ENCODE measurements around the gene TOMM6. TPM values are rescaled to one million over a fixed set of nuclear protein-coding genes. Genes with fewer than 3 reads are reported as not detected.

TOMM6 gene
- total RNA-seq, 1 experiment from 2014 or later, result 292 TPM

DNA sequence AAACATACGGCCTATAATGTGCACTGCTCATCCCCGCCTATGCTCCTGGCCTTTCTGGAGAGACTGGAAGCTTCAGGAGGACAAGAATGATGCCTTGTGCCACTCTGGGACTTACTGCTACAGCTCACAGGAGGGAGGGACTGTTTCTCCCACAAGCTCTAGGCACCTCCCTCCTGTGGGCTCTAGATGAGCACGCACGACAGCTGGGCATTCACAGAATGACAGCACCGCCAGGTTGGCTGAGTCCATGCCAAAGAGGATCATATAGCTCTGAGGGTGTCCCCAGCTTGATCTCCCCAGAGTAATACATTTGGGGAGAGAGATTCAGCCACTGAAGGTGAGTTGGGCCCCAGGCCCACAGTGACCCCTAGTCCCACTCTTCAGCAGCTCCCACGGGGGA, 30.2 kb upstream of the TOMM6 start:
- Histone ChIP-seq H3K9me3 (ENCODE audit: control insufficient read depth in 1 of 2, insufficient read depth in 1 of 2, low read depth in 1 of 2, low read length in 2 of 2) (no peaks in the 10 kb centered on the region), H3K27me3 (ENCODE audit: insufficient read depth, low read length) (no peaks in the 10 kb centered on the region), H3K9ac (ENCODE audit: low read length) (no peak overlapping the region), H3K4me3 (replicated peaks in 1 of 2; ENCODE audit: low read depth in 1 of 2, low read length in 2 of 2) (no peak overlapping the region), H3K4me1 (ENCODE audit: control insufficient read depth in 1 of 2, insufficient read depth in 2 of 2, low read length in 2 of 2) (peaks cover 0 to 3% of the 10 kb centered on the region in 2 experiments; a peak in 1 of 4 replicates), H3K9me2 (ENCODE audit: insufficient read depth) (no peaks in the 10 kb centered on the region), H3K4me2 (ENCODE audit: low read length) (no peak overlapping the region), H3K36me3 (ENCODE audit: control insufficient read depth in 1 of 2, insufficient read depth in 2 of 2, low read length in 2 of 2) (no peaks in the 10 kb centered on the region), H3K27ac (ENCODE audit: low read depth, low read length) (no peak overlapping the region), H4K20me1 (ENCODE audit: insufficient read depth) (no peaks in the 10 kb centered on the region), H3K79me2 (ENCODE audit: insufficient read depth, low read length) (no peaks in the 10 kb centered on the region), H2AFZ (ENCODE audit: low read depth, low read length, poor library complexity, severe bottlenecking) (no peak overlapping the region)
- ChIA-PET RAD21 (ENCODE audit: low non-redundant PET in 1 of 2, low total read pairs in 2 of 2, uncharacterized antibody in 2 of 2, unreplicated experiment in 2 of 2) (no interaction called here), CTCF (no interaction called here), POLR2A (no interaction called here)
- intact Hi-C loops (cut with micrococcal nuclease), result no loop called here
- BruUV-seq (replicated peaks), result no TSS peak
- no peak for TF ChIP-seq TCF7L2 (IDR thresholded peaks at IDR 0.05; ENCODE audit: borderline replicate concordance, extremely low read depth, insufficient read depth, insufficient read length)
- TF ChIP-seq, protein P1, sequence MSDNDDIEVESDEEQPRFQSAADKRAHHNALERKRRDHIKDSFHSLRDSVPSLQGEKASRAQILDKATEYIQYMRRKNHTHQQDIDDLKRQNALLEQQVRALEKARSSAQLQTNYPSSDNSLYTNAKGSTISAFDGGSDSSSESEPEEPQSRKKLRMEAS (IDR thresholded peaks at IDR 0.05), result no peak
- no peak for TF ChIP-seq SIN3A (IDR thresholded peaks at IDR 0.05; ENCODE audit: low read depth)
- TF ChIP-seq SRF (IDR thresholded peaks at IDR 0.05; ENCODE audit: low read depth), result no peak
- ATAC-seq (no peak), DNase-seq (ENCODE audit: low read depth, low spot score) (no peak)

DNA sequence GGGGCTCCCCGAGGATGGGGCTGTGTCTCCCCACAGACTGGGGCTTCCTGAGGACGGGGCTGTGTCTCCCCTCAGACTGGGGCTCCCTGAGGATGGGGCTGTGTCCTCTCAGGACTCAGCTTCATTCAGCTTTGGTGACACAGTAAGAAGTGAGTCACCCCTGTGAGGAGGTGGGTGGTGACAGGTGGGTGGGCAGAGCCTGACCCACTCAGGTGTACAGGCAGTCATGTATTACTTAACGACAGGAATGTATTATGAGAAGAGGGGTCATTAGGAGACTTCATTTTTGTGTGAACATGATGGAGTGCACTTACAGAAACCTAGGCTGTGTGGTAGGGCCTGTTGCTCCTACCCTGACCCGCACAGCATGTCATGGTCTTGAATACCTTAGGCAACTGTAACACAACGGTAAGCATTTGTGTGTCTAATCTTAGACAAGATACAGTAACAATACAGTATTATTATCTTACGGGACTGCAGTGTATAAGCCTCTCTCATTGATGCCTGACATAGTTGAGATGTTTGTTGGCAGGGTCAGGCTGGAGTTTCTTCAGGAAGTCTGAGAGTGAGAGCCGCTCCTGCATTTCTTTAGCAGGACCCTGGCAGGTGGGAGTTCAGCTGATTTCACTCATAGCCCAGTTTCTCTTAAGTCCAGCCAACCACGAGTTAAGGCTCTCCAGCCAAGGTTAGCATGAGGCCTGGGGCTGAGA, 29.4 kb upstream of the TOMM6 start:
- CTCF ChIA-PET, result no interaction called here
- peaks cover 0 to 3% of the 10 kb centered on the region in 2 experiments; a peak in 1 of 4 replicates for H3K4me1 ChIP-seq (ENCODE audit: control insufficient read depth in 1 of 2, insufficient read depth in 2 of 2, low read length in 2 of 2)
- H3K4me3 ChIP-seq (replicated peaks in 1 of 2; ENCODE audit: low read depth in 1 of 2, low read length in 2 of 2), result no peak overlapping the region
- no peaks in the 10 kb centered on the region for H3K9me2 ChIP-seq (ENCODE audit: insufficient read depth)
- no peak; the same call in 1 of the 2 replicates for ATAC-seq
- POLR2A ChIA-PET, result no interaction called here
- no peaks in the 10 kb centered on the region for H4K20me1 ChIP-seq (ENCODE audit: insufficient read depth)
- no peak for DNase-seq (ENCODE audit: low read depth, low spot score)
- BruUV-seq (replicated peaks), result no TSS peak
- H3K36me3 ChIP-seq (ENCODE audit: control insufficient read depth in 1 of 2, insufficient read depth in 2 of 2, low read length in 2 of 2), result no peaks in the 10 kb centered on the region
- no peaks in the 10 kb centered on the region for H3K9me3 ChIP-seq (ENCODE audit: control insufficient read depth in 1 of 2, insufficient read depth in 1 of 2, low read depth in 1 of 2, low read length in 2 of 2)
- no peaks in the 10 kb centered on the region for H3K79me2 ChIP-seq (ENCODE audit: insufficient read depth, low read length)
- RAD21 ChIA-PET (ENCODE audit: low non-redundant PET in 1 of 2, low total read pairs in 2 of 2, uncharacterized antibody in 2 of 2, unreplicated experiment in 2 of 2), result no interaction called here
- H3K27me3 ChIP-seq (ENCODE audit: insufficient read depth, low read length), result no peaks in the 10 kb centered on the region
- no peak for TF ChIP-seq SP1 (IDR thresholded peaks at IDR 0.05; ENCODE audit: low read depth)
- TF ChIP-seq EGR1 (IDR thresholded peaks at IDR 0.05; ENCODE audit: low read depth), result peak; percentile 42; the same call in 1 of the 2 replicates
- no peak overlapping the region for H3K4me2 ChIP-seq (ENCODE audit: low read length)
- no peak overlapping the region for H2AFZ ChIP-seq (ENCODE audit: low read depth, low read length, poor library complexity, severe bottlenecking)
- intact Hi-C loops (cut with micrococcal nuclease), result no loop called here
- no peak overlapping the region for H3K9ac ChIP-seq (ENCODE audit: low read length)
- no peak overlapping the region for H3K27ac ChIP-seq (ENCODE audit: low read depth, low read length)
